ENCODE results near the gene BDNF. TPM values are rescaled to one million over a fixed set of nuclear protein-coding genes. Genes with fewer than 3 reads are reported as not detected.

BDNF gene
- total RNA-seq, 1 experiment from 2014 or later: 4.8 TPM

DNA sequence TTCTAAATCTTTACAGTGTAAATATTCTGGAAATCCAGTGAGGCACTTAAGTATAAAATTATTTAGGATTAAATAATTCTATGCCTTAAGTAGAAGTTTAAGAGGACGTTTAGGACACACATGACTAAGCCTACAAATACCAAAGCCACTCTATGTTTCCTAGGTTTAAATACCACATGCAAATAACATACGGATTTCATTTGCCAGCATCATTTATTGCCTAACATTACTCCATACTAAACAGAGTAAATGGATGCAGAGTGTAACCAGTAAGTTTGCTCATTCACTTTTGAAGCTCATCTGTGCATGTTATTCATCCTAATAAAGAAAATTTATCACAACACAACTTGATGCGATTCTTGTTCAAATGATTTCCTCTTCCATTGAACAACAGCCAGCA is 4.1 kb downstream of the BDNF start:
- H3K27ac Mint-ChIP-seq: peak overlapping the region; percentile 98
- ChIA-PET CTCF (interaction anchor here (1.1 to 2.7 kb wide), 8 partner anchors 9 to 978 kb away, joined by 3 to 10 read pairs (median 5); partner anchors contain the start of gene KIF18A), POLR2A (interaction anchor here (0.5 kb wide), 1 partner anchor 113 kb away, joined by 7 read pairs; no protein-coding TSS in a partner anchor)
- TF ChIP-seq TCF7 (CRISPR knock-in tag; IDR thresholded peaks at IDR 0.05; ENCODE audit: low read depth) (no peak), ZNF232 (CRISPR knock-in tag; IDR thresholded peaks at IDR 0.05) (no peak), ZNF138 (CRISPR knock-in tag; conservative IDR thresholded peaks at IDR 0.05) (no peak), GABPB1 (CRISPR knock-in tag; IDR thresholded peaks at IDR 0.05) (no peak), NFATC4 (CRISPR knock-in tag; IDR thresholded peaks at IDR 0.05) (no peak), TP53 (CRISPR knock-in tag; IDR thresholded peaks at IDR 0.05) (no peak), ELF4 (CRISPR knock-in tag; IDR thresholded peaks at IDR 0.05; ENCODE audit: low read depth) (no peak), NFYB (CRISPR knock-in tag; conservative IDR thresholded peaks at IDR 0.05; ENCODE audit: low read depth) (no peak), SOX15 (CRISPR knock-in tag; IDR thresholded peaks at IDR 0.05) (no peak), RORB (CRISPR knock-in tag; IDR thresholded peaks at IDR 0.05) (no peak), CREB1 (CRISPR knock-in tag; IDR thresholded peaks at IDR 0.05) (no peak), FOXJ3 (CRISPR knock-in tag; IDR thresholded peaks at IDR 0.05; ENCODE audit: borderline replicate concordance) (no peak), NFE2L1 (CRISPR knock-in tag; IDR thresholded peaks at IDR 0.05) (no peak)
- TF ChIP-seq, protein P1, sequence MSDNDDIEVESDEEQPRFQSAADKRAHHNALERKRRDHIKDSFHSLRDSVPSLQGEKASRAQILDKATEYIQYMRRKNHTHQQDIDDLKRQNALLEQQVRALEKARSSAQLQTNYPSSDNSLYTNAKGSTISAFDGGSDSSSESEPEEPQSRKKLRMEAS (CRISPR knock-in tag; IDR thresholded peaks at IDR 0.05): no peak
- TF ChIP-seq, protein P2, sequence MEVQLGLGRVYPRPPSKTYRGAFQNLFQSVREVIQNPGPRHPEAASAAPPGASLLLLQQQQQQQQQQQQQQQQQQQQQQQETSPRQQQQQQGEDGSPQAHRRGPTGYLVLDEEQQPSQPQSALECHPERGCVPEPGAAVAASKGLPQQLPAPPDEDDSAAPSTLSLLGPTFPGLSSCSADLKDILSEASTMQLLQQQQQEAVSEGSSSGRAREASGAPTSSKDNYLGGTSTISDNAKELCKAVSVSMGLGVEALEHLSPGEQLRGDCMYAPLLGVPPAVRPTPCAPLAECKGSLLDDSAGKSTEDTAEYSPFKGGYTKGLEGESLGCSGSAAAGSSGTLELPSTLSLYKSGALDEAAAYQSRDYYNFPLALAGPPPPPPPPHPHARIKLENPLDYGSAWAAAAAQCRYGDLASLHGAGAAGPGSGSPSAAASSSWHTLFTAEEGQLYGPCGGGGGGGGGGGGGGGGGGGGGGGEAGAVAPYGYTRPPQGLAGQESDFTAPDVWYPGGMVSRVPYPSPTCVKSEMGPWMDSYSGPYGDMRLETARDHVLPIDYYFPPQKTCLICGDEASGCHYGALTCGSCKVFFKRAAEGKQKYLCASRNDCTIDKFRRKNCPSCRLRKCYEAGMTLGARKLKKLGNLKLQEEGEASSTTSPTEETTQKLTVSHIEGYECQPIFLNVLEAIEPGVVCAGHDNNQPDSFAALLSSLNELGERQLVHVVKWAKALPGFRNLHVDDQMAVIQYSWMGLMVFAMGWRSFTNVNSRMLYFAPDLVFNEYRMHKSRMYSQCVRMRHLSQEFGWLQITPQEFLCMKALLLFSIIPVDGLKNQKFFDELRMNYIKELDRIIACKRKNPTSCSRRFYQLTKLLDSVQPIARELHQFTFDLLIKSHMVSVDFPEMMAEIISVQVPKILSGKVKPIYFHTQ (CRISPR knock-in tag; IDR thresholded peaks at IDR 0.05): no peak
- TF ChIP-seq, protein P3, sequence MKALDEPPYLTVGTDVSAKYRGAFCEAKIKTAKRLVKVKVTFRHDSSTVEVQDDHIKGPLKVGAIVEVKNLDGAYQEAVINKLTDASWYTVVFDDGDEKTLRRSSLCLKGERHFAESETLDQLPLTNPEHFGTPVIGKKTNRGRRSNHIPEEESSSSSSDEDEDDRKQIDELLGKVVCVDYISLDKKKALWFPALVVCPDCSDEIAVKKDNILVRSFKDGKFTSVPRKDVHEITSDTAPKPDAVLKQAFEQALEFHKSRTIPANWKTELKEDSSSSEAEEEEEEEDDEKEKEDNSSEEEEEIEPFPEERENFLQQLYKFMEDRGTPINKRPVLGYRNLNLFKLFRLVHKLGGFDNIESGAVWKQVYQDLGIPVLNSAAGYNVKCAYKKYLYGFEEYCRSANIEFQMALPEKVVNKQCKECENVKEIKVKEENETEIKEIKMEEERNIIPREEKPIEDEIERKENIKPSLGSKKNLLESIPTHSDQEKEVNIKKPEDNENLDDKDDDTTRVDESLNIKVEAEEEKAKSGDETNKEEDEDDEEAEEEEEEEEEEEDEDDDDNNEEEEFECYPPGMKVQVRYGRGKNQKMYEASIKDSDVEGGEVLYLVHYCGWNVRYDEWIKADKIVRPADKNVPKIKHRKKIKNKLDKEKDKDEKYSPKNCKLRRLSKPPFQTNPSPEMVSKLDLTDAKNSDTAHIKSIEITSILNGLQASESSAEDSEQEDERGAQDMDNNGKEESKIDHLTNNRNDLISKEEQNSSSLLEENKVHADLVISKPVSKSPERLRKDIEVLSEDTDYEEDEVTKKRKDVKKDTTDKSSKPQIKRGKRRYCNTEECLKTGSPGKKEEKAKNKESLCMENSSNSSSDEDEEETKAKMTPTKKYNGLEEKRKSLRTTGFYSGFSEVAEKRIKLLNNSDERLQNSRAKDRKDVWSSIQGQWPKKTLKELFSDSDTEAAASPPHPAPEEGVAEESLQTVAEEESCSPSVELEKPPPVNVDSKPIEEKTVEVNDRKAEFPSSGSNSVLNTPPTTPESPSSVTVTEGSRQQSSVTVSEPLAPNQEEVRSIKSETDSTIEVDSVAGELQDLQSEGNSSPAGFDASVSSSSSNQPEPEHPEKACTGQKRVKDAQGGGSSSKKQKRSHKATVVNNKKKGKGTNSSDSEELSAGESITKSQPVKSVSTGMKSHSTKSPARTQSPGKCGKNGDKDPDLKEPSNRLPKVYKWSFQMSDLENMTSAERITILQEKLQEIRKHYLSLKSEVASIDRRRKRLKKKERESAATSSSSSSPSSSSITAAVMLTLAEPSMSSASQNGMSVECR (CRISPR knock-in tag; IDR thresholded peaks at IDR 0.05; ENCODE audit: borderline replicate concordance): no peak
- TF ChIP-seq, protein P4, sequence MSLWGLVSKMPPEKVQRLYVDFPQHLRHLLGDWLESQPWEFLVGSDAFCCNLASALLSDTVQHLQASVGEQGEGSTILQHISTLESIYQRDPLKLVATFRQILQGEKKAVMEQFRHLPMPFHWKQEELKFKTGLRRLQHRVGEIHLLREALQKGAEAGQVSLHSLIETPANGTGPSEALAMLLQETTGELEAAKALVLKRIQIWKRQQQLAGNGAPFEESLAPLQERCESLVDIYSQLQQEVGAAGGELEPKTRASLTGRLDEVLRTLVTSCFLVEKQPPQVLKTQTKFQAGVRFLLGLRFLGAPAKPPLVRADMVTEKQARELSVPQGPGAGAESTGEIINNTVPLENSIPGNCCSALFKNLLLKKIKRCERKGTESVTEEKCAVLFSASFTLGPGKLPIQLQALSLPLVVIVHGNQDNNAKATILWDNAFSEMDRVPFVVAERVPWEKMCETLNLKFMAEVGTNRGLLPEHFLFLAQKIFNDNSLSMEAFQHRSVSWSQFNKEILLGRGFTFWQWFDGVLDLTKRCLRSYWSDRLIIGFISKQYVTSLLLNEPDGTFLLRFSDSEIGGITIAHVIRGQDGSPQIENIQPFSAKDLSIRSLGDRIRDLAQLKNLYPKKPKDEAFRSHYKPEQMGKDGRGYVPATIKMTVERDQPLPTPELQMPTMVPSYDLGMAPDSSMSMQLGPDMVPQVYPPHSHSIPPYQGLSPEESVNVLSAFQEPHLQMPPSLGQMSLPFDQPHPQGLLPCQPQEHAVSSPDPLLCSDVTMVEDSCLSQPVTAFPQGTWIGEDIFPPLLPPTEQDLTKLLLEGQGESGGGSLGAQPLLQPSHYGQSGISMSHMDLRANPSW (CRISPR knock-in tag; conservative IDR thresholded peaks at IDR 0.05; ENCODE audit: low read depth): no peak
- TF ChIP-seq, protein P5, sequence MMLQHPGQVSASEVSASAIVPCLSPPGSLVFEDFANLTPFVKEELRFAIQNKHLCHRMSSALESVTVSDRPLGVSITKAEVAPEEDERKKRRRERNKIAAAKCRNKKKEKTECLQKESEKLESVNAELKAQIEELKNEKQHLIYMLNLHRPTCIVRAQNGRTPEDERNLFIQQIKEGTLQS (CRISPR knock-in tag; conservative IDR thresholded peaks at IDR 0.05): no peak
- TF ChIP-seq, protein P6, sequence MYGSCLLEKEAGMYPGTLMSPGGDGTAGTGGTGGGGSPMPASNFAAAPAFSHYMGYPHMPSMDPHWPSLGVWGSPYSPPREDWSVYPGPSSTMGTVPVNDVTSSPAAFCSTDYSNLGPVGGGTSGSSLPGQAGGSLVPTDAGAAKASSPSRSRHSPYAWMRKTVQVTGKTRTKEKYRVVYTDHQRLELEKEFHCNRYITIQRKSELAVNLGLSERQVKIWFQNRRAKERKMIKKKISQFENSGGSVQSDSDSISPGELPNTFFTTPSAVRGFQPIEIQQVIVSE (CRISPR knock-in tag; IDR thresholded peaks at IDR 0.05; ENCODE audit: borderline replicate concordance): no peak
- TF ChIP-seq, protein P7, sequence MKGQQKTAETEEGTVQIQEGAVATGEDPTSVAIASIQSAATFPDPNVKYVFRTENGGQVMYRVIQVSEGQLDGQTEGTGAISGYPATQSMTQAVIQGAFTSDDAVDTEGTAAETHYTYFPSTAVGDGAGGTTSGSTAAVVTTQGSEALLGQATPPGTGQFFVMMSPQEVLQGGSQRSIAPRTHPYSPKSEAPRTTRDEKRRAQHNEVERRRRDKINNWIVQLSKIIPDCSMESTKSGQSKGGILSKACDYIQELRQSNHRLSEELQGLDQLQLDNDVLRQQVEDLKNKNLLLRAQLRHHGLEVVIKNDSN (CRISPR knock-in tag; IDR thresholded peaks at IDR 0.05): no peak
- peak overlapping the region; percentile 93 for H3K4me3 Mint-ChIP-seq
- peaks cover 4% of the 10 kb centered on the region for H3K36me3 Mint-ChIP-seq
- peaks cover 4% of the 10 kb centered on the region for H3K9me3 Mint-ChIP-seq
- ATAC-seq (no peak), DNase-seq (ENCODE audit: low spot score) (no peak)
- H3K27me3 Mint-ChIP-seq (ENCODE audit: low read depth): peaks cover 5% of the 10 kb centered on the region
- H3K4me1 Mint-ChIP-seq: peaks cover 61% of the 10 kb centered on the region
